ENCODE results near the gene UBXN10. TPM values are rescaled to one million over a fixed set of nuclear protein-coding genes. Genes with fewer than 3 reads are reported as not detected.

UBXN10 gene, protein sequence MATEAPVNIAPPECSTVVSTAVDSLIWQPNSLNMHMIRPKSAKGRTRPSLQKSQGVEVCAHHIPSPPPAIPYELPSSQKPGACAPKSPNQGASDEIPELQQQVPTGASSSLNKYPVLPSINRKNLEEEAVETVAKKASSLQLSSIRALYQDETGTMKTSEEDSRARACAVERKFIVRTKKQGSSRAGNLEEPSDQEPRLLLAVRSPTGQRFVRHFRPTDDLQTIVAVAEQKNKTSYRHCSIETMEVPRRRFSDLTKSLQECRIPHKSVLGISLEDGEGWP
- 1 to 10 TPM; 1.8 to 4.7 TPM for total RNA-seq
- 1 to 10 TPM; 1.9 to 6.4 (median 4.6) TPM for polyA plus RNA-seq (ENCODE audit: insufficient read length in 6 of 6)
- long read RNA-seq, donor 1: 0 reads
- long read RNA-seq, donor 2, full-length matches to known transcripts: 1 of 1 reads
- long read RNA-seq, donor 2, partial matches to known transcripts: 0 of 1 reads
- long read RNA-seq, donor 2, other reads (novel, unspliced or antisense): 0 of 1 reads
- long read RNA-seq, donor 3: 0 reads
- long read RNA-seq, donor 4, full-length matches to known transcripts: 3 of 4 reads
- long read RNA-seq, donor 4, partial matches to known transcripts: 0 of 4 reads
- long read RNA-seq, donor 4, other reads (novel, unspliced or antisense): 1 of 4 reads
- long read RNA-seq, donor 5, full-length matches to known transcripts: 6 of 6 reads
- long read RNA-seq, donor 5, partial matches to known transcripts: 0 of 6 reads
- long read RNA-seq, donor 5, other reads (novel, unspliced or antisense): 0 of 6 reads
- long read RNA-seq, donor 6: 0 reads
- long read RNA-seq, donor 7, full-length matches to known transcripts: 1 of 1 reads
- long read RNA-seq, donor 7, partial matches to known transcripts: 0 of 1 reads
- long read RNA-seq, donor 7, other reads (novel, unspliced or antisense): 0 of 1 reads
- long read RNA-seq, donor 8, full-length matches to known transcripts: 4 of 4 reads
- long read RNA-seq, donor 8, partial matches to known transcripts: 0 of 4 reads
- long read RNA-seq, donor 8, other reads (novel, unspliced or antisense): 0 of 4 reads
- long read RNA-seq, donor 9: 0 reads
- long read RNA-seq, donor 10, full-length matches to known transcripts: 4 of 4 reads
- long read RNA-seq, donor 10, partial matches to known transcripts: 0 of 4 reads
- long read RNA-seq, donor 10, other reads (novel, unspliced or antisense): 0 of 4 reads
- long read RNA-seq, donor 11, full-length matches to known transcripts: 2 of 7 reads
- long read RNA-seq, donor 11, partial matches to known transcripts: 0 of 7 reads
- long read RNA-seq, donor 11, other reads (novel, unspliced or antisense): 5 of 7 reads
- long read RNA-seq, donor 12, full-length matches to known transcripts: 2 of 2 reads
- long read RNA-seq, donor 12, partial matches to known transcripts: 0 of 2 reads
- long read RNA-seq, donor 12, other reads (novel, unspliced or antisense): 0 of 2 reads

DNA sequence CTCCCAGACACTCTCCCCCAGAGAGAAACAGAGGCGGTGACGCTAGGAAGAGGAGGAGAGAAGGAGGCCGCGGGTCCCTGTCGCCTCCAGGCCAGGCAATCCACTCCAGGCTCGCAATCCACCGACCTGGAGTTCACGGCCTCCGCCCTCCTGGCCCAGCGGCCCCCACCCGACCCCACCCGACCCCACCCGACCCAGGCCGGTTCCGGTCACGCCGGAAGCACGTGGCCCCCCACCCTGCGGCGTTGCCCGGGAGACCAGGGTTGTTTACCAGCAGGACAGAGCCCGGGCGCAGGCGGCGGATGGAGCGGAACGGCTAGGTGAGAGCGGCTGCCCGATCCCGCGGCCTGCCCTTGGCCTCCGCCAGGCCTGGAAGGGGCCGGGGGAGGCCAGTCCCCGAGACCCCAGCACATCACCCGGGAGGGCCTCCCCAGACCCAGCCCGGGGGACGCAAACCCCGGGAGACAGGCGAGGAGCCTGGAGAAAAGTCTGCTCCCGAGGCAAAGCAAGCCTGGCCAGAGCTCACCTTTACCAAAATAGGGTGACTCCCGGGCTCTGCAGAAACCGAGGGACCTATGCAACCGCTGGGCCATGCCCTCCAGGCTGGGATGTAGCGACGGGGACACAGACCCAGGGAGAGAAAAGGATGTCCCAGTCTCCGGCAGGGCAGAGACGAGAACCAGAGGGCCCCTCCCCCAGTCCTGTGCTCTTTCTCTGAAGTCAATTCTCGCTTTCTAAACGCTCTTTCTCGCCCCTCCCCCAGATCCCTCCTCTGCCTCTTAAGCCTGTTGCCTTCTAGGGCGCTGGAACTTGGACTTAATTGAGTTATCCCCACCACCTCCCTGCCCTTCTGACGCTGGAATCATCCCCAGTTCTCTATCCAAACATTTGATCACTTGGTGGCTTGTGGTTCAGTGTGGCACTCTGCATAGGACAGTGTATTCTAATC lies at the start of gene UBXN10, which contains the start of gene PLA2G2C:
TSS of gene UBXN10 (plus strand) at position 263 of the 949 bp plus-strand sequence. CDS start 4,466 bp downstream, outside the sequence.
TSS of gene PLA2G2C (minus strand) at position 685 of the 949 bp plus-strand sequence. CDS start 9,155 bp downstream, outside the sequence.
- peaks cover 0 to 41% of the 10 kb centered on the region in 2 donors for H3K27me3 ChIP-seq
- no peaks in the 10 kb centered on the region for H3K36me3 ChIP-seq
- peak within 1 kb of the TSS; percentile 2 to 28 for H3K27ac ChIP-seq
- intact Hi-C loops (cut with DNase I): no loop called here
- peaks cover 13 to 32% of the 10 kb centered on the region in 2 donors for H3K4me1 ChIP-seq
- TF ChIP-seq, protein P1, sequence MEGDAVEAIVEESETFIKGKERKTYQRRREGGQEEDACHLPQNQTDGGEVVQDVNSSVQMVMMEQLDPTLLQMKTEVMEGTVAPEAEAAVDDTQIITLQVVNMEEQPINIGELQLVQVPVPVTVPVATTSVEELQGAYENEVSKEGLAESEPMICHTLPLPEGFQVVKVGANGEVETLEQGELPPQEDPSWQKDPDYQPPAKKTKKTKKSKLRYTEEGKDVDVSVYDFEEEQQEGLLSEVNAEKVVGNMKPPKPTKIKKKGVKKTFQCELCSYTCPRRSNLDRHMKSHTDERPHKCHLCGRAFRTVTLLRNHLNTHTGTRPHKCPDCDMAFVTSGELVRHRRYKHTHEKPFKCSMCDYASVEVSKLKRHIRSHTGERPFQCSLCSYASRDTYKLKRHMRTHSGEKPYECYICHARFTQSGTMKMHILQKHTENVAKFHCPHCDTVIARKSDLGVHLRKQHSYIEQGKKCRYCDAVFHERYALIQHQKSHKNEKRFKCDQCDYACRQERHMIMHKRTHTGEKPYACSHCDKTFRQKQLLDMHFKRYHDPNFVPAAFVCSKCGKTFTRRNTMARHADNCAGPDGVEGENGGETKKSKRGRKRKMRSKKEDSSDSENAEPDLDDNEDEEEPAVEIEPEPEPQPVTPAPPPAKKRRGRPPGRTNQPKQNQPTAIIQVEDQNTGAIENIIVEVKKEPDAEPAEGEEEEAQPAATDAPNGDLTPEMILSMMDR (IDR thresholded peaks at IDR 0.05): no peak
- peak within 1 kb of the TSS; percentile 42 to 43 for H3K4me3 ChIP-seq
- ATAC-seq (peak; percentile 81), DNase-seq (peak; percentile 49 to 87 (median 72))
- no peaks in the 10 kb centered on the region for H3K9me3 ChIP-seq

DNA sequence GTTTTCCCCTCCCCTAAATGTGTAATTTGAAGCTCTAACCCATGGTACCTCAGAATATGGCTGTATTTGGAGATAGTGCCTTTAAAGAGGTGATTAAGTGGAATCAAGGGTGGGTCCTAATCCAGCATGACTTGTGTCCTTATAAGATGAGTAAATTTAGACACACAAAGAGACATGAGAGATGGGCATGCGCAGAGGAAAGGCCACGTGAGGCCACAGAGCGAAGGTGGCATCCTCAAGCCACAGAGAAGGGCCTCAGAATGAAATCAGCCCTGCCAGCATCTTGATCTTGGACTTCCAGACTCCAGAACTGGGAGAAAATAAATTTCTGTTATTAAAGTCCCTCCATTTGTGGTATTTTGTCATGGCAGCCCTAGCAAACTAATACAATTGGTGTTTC lies 49.6 kb upstream of the UBXN10 start:
- TF ChIP-seq, protein P1 (IDR thresholded peaks at IDR 0.05): no peak
- Histone ChIP-seq H3K4me3 (no peak overlapping the region), H3K9me3 (no peaks in the 10 kb centered on the region), H3K4me1 (no peaks in the 10 kb centered on the region), H3K27ac (no peak overlapping the region), H3K27me3 (no peaks in the 10 kb centered on the region), H3K36me3 (no peaks in the 10 kb centered on the region)
- ATAC-seq: no peak
- intact Hi-C loops (cut with DNase I): no loop called here
- no peak for DNase-seq

DNA sequence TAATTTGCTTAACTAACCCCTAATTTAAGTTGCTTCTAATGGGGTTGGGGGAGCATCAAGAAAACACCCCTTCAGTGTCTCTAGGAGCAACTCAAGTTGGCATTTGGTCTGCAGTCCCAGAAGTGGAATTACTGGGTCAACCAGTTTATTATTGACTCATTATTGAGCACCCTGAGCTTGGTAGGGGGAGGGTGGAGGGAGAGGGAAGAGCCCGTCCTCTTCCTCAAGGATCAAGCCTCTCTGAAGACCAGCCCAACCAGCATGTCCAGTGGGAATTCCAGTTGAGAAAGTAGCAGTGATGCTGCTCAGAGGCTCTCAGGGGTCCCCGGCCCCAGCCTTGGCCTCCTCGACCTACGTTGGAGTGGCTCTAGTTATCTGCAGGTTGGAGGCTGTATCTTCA lies 48.8 kb upstream of the UBXN10 start:
- ATAC-seq (peak; percentile 73), DNase-seq (peak in 2 of 4 donors; percentile 34 to 63)
- Histone ChIP-seq H3K27ac (no peak overlapping the region), H3K36me3 (no peaks in the 10 kb centered on the region), H3K27me3 (no peaks in the 10 kb centered on the region), H3K4me3 (no peak overlapping the region), H3K4me1 (no peaks in the 10 kb centered on the region), H3K9me3 (no peaks in the 10 kb centered on the region)
- intact Hi-C loops (cut with DNase I): no loop called here
- TF ChIP-seq, protein P1 (IDR thresholded peaks at IDR 0.05): no peak

DNA sequence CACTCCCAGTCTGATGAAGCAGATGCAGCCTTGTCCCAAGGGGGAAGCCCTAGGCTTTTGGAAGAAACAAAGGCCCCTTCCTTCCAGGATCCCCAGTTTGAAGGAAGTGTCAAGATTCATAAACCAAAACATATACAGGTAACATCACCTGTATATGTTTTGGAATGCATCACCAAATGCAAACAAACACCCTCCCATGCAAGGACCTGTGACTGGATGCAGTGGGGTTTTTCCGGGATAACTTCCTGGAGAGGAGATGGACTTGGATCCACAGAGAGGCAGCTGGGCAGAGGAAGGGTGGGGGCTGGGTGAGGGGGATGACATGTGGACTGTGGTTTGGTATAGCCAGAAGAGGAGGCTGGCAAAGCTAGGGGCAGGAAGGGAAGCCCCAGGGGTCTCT lies 48.3 kb upstream of the UBXN10 start:
- DNase-seq: peak in 1 of 4 donors; percentile 22
- Histone ChIP-seq H3K36me3 (no peaks in the 10 kb centered on the region), H3K27me3 (no peaks in the 10 kb centered on the region), H3K9me3 (no peaks in the 10 kb centered on the region), H3K4me3 (no peak overlapping the region), H3K27ac (no peak overlapping the region), H3K4me1 (no peaks in the 10 kb centered on the region)
- TF ChIP-seq, protein P1 (IDR thresholded peaks at IDR 0.05): no peak
- ATAC-seq: no peak
- intact Hi-C loops (cut with DNase I): no loop called here
